ENCODE measurements around the gene LTBP2.

- TF ChIP-seq CTCF (IDR thresholded peaks at IDR 0.05) (no peak), POLR2A (IDR thresholded peaks at IDR 0.05) (no peak)
Measured at GRCh38 chr14:74504412-74504811, 107.6 kb downstream of the LTBP2 start.
